HG03354 (cell line): ENCODE results near the gene MUC20.

Experiments used
- ATAC-seq: cut with Tn5 transposase; IDR thresholded peaks from one replicate; pipeline ENCODE4 v1.9.1; 2021; ENCODE audit warnings: mild to moderate bottlenecking; ENCODE audit not compliant: unreplicated experiment, poor library complexity, severe bottlenecking

Gene MUC20

DNA sequence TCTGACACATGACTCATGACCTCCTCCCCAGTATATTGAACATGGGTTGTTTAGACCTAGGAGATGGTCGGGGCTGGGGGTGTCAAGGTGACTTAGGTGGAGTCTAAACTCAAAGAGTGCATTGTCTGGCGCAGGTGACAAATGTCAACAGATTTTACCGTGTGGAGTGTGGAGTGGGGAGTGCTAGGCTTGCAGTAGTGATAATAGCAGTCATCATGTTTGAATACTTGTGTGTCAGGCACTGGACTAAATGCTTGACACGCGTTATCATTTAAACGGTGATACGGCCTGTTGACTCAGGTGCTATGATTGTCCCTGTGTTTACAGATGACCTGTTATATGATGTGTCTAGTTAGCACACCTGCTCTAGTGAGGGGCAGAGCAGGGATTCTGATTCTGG is 30.8 kb downstream of the MUC20 start:
- no peak for ATAC-seq

DNA sequence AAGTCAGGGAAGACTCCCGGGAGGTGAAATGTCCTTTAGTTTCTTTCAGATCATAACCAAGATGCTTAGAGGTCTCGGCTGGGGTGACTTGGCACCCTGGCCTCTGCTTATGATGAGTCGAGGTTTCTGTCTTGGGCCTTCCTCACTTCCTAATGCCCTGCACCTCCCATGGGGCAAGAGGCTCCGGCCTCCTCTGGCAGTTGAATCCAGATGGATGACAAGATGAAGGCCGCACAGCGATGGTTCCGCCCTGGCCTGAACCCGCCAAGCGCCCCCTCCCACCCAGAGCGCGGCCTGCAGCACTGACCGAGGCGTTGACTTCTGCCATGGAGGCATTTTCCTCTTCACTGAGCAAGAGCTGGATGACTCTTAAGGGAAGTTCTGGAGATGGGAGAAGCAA is 31.3 kb downstream of the MUC20 start:
- ATAC-seq, result no peak

DNA sequence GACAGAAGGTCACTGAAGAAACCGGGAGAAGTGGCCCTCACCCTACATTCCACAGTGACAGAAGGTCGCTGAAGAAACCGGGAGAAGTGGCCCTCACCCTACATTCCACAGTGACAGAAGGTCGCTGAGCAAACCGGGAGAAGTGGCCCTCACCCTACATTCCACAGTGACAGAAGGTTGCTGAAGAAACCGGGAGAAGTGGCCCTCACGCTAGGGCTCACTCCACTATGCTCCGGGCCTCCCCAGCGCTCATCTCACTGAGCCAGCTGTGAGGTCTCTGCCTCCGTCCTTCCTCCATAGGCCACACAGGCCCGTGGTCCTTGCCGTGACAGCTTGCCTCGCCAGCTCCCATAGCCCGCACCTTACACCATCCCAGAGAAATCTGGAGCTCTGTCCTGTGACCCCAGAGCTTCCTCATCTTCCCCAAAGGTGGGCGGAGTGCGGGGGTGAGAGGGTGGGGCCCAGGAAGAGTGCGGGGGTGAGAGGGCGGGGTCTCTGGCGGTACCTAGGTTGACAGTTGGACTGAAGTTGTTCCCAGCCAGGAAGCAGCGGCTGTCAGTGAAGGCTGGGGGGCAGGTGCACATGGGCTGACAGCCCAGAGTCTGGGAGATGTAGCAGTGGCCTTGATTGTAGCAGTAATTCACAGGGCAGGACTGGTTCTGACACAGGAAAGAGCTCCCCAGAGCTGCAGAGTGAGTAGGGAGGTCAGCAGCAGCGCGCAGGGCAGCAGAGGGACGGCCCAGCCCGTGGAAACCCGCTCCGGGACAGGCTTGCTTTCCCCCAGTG is 32.0 kb downstream of the MUC20 start:
- ATAC-seq, result no peak

DNA sequence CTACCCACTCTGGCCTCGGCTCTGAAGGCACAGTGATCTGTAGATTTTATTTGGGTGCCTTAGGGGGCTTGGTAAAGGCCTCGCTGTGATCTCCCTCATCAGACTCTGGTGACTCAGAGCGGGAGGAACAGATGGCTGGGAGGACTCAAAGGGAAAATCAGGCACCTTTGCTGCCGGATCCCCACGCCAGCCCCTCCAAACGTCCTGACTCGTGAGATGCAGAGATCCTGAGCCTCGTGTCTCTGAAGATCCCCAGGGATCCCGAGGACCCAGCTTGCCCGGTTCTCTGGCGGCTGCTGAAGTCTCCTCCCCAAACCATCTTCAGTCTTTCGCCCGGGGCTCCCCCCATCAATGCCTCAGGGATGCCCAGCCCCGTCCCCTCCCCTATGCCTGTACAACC is 32.8 kb downstream of the MUC20 start:
- no peak for ATAC-seq

DNA sequence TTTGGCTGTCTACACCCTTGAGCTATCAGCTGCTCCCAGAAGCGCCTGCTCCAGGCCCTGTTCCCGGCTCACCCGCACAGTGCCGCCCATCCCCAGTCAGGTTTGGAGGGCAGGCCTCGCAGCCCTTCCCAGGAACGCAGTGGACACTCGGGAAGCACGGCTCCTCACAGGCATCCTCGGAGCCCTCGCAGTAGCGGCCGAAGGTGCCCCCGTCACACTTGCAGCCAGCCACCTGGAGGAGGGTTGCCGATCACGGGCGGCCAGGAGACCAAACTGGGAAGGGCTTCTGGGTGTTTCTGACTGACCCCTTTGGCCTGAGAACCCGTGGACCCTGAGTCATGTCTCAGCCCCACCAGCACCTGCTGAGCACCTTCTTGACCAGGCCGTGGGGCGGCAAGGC is 33.4 kb downstream of the MUC20 start:
- no peak for ATAC-seq

DNA sequence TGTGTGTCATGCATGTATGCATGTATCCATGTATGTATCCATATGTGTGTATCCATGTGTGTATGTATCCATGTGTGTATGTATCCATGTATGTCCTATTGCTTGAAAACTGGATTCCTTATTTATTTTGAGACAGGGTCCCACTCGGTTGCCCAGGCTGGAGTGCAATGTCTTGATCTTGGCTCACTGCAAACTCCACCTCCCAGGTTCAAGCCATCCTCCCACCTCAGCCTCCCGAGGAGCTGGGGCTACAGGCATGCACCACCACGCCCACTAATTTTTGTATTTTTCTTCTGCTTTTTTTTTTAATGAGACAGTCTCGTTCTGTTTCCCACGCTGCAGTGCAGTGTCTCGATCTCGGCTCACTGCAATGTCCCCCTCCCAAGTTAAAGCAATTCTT is 34.1 kb downstream of the MUC20 start:
- ATAC-seq, result no peak

DNA sequence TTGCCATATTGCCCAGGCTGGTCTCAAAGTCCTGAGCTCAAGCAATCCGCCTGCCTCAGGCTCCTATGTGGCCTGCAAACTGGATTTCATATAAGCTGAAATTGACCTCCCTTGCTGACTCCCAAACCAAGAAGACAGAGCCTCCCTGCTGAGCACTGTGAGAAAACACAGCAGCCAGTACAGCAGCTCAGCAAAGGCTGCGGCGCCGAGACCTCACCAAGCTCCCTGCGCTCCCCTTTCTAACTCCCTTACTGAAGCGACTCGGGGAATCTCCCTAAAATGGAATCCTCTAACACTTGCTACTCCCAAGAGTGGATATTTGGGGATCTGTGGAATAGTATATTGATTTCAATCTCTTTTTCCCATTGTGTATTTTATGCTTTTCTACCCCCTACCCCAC is 34.6 kb downstream of the MUC20 start:
- ATAC-seq, result no peak

DNA sequence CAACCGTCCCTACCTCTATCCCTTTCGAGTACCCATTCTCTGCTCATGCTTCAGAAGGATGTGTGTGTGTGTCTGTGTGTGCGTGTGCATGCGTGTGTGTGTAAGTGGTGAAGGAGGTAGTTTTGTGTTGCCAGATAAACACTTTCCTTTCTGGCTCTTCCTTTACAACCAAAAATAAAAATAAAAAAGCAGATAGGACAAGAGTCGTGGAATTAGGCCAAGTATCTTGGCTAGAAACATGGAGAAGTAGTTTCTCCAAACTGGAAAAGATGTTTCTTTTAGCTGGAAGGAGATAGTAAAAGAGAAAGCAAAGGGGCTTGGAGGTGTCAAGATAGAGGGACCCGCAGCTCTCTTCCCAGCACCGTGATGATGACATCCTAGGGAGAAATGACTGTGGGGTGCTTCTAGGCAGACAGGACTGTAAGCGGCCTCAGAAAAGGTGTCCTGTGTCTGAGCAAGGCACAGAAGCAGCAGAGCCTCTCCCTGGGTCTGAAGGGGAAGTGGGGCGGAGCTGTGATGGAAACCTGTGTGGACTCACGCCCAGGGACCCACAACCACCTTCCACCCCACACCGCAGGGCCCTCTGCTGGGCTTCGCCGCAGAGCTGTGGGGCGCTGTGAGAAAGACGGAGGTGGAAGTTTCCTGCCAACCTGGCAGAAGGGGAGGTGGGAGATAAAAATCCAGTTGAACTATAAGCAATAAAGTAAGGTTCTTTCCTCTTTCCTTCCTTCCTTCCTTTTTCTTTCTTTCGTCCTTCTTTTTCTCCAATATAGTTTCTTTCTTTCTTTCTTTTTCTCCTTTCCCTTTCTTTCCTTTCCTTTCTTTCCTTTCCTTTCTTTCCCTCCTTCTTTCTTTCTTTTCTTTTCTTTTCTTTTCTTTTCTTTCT is 35.3 kb downstream of the MUC20 start:
- no peak for ATAC-seq

DNA sequence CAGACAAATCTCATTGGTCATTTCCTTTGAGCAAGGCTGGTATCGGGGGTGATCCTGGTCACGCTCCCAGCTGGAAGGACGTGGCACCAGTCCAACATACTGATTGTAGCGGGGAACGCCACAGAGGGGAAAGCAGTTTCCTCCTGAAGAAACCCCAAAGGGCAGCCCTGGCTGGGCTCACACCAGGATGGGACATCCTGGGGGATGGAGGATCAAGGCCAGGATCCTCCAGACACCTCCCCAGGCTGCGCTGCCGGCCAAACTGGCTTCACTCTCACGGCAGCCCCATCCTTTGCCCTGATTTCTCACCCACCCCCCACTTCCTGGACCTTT is 36.6 kb downstream of the MUC20 start:
- no peak for ATAC-seq

DNA sequence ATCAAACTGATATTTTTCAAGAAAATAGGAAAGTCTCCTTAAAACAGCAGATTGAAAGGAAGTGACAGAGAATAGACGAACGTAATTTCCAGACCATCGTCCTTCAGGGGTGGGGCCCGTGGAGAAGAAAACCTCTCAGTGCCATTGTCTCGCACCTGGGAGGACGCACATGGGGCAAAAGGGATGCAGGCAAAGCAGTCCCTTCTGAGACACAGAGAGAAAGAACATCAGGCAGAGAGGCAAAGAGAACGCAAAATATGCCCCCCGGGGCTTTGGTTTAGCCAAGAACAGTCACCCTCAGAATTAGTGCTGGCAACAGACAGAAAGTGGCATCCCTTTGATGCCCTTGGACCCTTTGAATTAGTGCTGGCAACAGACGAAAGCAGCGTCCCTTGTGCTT is 37.0 kb downstream of the MUC20 start:
- ATAC-seq, result no peak

DNA sequence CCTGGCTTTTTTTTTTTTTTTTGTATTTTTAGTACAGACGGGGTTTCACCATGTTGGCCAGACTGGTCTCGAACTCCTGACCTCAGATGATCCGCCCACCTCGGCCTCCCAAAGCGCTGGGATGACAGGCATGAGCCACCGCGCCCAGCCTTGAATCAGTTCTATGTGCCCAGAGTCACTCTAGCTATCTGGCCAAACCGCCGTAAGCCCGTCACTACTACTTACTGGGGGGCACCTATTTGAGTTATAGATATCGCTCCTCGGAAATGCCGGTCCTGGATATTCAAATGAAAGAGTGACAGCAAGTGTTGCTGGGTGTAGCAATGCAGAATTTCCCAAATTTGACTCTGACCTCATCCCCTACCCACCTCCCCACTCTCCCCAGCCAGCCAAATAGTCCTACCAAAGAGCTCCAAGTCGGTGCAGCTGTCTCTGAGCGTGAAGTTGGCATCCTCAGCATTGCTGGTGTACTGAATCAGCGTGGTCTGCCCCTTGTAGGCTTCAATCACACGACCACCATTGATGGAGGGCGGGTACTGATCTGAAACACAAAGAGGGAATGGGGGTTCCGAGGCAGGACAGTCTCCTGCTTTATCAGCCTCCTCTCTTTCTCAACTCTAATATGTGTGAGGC is 38.1 kb downstream of the MUC20 start:
- ATAC-seq, result no peak

DNA sequence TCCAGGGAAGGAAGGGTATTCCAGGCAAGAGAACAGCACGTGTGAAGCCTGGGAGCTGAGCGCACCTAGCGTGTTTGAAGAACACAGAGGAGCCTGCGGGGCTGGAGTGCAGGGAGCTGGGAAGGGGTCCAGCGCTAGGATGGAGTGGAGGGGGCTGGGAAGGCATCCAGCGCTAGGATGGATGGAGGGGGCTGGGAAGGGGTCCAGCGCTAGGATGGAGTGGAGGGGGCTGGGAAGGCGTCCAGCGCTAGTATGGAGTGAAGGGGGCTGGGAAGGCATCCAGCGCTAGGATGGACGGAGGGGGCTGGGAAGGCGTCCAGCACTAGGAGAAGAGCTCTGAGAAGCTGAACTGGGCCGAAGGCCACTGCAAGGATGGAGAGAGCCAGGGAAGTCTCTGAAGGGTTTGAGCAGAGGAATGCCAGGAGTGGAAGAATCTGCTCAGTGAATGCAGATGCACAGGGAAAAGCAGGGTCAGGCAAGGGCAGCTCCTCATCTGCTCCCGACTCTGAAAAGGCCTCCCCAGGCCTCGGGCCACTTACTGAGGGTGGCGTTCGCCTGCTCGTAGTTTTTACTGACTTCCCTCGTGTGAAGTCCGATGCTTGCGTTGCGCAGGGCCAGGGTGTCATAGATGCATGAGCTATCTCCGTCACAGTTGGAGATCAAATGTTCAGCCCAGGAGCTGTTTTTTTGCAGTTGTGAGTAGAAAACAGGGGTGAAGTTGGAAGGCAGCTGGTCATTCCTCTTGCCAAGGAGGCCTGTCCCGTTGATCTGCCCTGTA is 39.8 kb downstream of the MUC20 start:
- no peak for ATAC-seq

DNA sequence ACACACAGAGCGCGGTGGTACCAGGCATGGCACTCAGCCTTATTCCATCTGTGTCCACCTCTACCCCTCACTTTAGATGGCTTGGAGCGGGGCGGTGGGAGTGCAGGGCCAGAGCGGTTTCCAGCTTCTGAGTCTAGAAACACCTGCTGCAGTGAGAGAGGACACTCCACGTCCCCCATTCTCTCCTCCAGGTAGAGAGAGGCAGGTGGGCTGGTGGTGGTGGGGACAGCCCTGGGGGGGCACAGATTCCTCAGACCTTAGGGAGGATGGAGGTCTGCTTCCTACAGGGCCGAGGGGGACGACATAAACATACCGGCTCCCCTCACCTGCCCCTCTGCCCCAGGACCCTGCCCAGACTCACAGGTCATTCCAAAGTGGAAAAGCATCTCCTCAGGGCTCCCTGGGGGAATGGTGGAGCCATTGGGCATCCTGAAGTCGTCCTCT is 40.4 kb downstream of the MUC20 start:
- no peak for ATAC-seq

DNA sequence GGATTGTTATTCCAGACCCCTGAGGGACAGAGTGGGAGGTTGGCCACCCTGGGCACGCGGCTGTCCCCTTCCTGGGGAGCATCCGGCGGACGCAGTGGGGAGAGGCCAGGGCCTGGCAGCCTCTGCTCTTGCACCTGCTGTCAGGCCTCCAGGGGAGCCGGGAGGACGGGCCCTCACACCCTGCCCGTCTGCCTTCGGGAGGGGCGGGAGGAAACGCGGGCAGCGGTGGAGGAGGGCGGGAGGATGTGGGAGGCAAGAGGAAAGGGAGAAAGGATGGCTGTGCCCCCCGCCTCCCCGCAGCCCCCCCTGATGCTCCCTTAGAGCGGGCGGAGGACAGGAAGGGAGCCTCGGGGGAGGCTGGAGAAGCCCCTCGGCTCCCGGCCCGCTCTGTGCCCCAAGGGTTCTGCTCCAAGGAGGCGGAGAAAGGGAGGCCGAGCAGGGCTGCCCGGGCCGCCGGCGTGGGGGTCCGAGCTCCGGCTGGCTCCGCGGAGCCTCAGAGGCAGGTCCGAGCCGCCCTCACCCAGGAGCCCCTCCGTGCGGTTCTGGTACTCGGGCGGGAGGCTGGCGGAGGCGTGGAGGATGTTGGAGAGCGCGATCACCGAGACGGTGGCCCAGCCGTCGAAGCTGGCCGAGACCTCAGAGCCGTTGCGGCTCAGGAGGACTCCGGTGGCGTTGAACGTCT is 40.9 kb downstream of the MUC20 start:
- no peak for ATAC-seq

DNA sequence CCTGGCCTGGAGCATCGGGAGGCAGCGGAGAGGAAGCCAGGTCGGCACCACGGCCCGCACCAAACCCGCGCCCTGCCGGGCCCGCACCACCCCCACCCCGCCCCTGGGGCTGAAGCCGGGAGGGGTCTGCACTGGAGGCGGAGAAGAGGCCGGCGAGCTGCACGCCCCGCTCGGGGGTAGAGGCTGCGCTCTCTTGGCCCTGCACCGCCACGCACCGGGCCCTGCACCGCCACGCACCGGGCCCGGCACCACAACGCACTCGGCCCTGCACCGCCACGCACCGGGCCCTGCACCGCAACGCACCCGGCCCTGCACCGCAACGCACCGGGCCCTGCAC is 41.4 kb downstream of the MUC20 start:
- no peak for ATAC-seq

DNA sequence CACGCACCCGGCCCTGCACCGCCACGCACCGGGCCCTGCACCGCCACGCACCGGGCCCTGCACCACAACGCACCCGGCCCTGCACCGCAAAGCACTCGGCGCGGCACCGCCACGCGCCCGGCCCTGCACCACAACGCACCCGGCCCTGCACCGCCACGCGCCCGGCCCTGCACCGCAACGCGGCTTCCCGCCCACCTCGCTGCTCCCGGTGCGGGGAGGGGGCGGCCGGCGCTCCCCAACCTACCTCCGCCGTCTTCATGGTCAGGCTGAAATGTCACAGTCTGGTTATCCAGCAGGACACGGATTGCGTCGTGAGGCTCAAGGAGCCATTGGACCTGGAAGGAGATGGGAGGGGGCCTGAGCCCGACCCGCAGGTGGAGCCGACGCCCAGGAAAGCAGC is 41.8 kb downstream of the MUC20 start:
- ATAC-seq, result no peak

DNA sequence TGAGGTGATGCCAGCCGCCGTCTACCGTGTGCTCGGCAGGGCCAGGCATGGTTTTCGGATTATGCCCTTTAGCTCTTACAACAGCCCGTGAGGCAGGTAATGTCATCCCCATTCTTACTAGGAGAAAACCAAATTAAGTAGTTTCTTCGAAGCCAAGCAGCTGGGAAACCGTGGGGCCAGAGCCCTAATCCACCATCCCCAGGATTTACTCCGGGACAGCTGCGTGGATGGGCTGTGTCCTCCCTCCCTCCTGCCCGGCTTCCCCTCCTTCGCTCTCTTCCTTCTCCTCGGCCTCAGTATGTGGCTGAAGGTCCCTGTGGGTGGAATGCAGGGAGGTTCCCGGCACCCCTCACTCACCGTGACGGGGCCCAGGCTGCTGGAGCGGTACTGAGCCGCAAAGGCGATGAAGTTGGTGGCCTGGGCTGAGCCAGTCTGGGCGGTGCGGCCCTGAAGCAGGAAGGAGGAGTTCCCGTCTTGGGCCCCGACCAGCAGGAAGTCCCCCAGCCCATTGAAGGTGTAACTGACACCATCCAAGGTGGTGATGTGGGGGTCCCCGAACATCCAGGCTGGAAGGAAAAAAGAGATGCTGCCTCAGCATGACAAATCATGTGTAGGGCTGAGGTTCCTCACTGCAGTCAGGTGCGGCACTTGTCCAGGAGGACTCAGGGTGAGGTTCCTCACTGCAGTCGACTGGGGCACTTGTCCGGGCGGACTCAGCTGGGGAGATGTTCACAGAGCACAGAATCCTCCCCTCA is 42.5 kb downstream of the MUC20 start:
- ATAC-seq, result no peak

DNA sequence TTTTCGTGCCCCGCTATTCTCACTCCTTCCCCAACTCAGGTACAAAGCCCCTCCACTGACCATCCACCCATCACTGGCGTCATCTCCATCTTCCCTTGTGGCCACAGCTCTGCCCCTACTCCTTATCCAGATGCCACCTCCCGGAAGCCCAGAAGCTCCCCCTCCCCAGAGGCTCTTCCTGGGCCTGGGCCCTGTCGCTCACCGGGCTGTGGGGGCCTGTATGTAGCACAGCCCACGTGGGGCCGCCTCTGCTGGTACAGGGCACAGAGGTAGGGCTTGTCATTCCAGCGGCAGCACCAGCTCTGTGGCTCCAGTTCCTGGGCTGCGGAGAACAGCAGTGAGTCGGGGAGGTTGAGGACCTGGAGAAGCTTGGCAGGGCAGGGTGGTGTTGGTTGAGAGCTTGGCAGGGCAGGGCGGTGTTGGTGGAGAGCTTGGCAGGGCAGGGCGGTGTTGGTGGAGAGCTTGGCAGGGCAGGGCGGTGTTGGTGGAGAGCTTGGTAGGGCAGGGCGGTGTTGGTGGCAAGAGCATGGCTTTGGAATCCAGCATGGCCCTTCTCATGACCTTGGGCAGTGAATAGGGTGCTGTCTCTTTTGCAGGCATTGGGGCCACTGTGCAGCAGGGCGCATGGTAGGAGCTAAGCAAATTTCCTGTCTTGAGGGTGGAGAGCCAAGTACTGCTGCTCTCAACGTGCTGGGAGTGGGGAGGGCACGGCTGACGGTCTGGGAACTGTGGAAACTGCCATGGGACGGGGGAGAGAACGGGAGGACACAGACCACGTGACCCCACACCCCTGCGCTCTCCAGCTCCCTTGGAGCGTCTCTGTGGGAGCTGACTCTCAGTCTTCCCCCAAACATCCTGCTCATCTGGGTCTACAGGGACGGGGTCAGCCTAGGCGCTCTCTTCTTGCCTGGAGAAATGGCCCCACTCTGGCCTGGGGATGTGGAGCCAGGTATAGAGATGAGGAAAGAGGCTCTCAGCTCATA is 43.4 kb downstream of the MUC20 start:
- ATAC-seq, result no peak
